ENCODE results near the gene DCANP1.

The DCANP1 gene

DNA sequence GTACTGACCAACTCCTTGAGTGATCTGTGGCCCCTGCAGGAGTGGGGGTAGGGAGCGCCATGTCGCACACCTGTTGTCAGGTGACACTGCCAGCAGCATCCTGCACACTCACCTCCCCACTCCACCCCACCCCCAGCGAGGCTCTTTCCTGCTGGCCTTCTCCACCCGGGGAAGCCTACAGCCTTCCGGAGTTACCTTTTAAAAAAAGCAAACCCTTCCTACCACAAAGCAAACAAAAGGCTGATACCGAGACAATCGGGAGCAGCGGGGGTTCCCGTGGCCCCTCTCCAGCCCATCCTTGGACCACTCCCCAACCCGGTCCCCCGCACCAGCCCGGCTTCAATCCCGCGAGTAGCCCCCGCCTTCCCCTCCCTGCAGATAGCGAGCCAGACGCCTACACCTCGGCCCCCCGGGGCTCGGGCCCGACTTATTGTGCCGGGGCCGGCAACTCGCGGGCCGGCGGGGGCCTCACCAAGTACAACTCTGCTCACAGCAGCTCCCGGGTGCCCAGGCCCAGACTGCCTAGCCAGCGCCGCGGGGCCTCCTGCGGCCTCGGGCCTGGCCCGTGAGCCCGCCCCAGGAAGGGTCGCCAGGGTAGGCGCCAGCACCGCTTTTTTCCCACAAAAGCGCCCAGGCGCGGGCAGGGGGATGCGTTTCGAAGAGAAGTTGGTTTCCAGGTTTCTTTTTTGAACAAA is 48.8 kb downstream of the DCANP1 start:
- ATAC-seq = peak; percentile 64

DNA sequence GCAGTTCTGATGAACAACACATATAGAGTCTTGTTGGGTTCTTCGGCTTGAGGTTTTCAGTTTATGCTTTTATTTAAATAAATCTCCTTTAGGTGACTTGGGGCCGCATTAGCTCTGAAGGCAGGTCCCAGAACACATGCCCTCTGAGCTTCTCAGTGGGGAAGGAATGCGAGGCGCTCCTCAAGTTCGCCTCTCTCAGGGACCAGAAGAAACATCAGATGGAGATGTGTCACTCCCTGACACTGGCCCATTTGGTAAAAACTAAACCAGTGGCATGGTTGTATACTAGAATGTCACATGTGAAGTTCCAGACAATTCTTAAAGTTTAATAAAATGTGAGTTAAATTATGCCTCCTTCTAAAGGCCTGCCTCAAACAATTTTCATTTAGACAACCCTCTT is 50.1 kb downstream of the DCANP1 start:
- Mint-ChIP-seq H3K36me3 (peaks cover 15% of the 10 kb centered on the region), H3K27ac (peak overlapping the region; percentile 91), H3K4me1 (peaks cover 64% of the 10 kb centered on the region)

More for the DNA sequence above, 48.8 kb downstream of the DCANP1 start:
- H3K9me3 Mint-ChIP-seq = no peaks in the 10 kb centered on the region
- H3K4me1 Mint-ChIP-seq = peaks cover 52% of the 10 kb centered on the region
- H3K27ac Mint-ChIP-seq = peak overlapping the region; percentile 91
- DNase-seq (ENCODE audit: low spot score in 2 of 2) = peak; percentile 18 to 69
- peaks cover 3% of the 10 kb centered on the region for H3K36me3 Mint-ChIP-seq
- peak overlapping the region; percentile 81 for H3K4me3 Mint-ChIP-seq

DNA sequence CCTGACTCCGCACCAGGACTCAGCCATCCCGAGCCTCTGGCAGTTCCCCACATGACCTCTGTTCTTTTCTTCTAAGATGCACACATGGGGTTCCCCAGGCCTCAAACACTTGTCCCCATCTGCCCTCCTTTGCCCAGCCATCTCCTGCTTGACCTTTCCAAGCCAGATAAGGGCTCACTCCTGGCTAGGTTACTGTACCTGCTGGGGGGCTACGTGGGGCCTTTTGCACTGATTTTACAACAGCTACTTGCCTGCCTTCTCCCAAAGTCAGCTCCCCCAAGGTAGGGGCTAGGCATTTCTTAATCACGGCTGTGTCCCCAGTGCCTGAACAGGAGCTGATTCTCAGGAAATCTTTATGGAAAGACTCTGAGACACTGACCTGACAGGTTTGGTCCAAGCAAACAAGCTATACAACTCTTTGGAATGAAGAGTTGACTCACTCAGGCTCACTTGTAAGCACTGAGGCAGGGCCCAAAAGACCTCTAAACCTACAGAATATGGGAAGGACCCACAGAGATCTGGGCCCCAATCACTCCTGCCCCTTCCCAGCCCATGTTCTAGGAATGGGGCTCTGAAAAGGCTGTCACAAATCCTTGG is 50.6 kb downstream of the DCANP1 start:
- H3K4me1 Mint-ChIP-seq = peaks cover 70% of the 10 kb centered on the region
- H3K4me3 Mint-ChIP-seq = no peak overlapping the region
- DNase-seq (ENCODE audit: low spot score in 2 of 2) = no peak
- no peak for ATAC-seq
- peaks cover 21% of the 10 kb centered on the region for H3K36me3 Mint-ChIP-seq
- H3K27ac Mint-ChIP-seq = no peak overlapping the region
- H3K9me3 Mint-ChIP-seq = no peaks in the 10 kb centered on the region

More for the DNA sequence above, 50.1 kb downstream of the DCANP1 start:
- peak overlapping the region; percentile 81 for H3K4me3 Mint-ChIP-seq
- H3K9me3 Mint-ChIP-seq = no peaks in the 10 kb centered on the region
- ATAC-seq (no peak), DNase-seq (ENCODE audit: low spot score in 2 of 2) (no peak)

DNA sequence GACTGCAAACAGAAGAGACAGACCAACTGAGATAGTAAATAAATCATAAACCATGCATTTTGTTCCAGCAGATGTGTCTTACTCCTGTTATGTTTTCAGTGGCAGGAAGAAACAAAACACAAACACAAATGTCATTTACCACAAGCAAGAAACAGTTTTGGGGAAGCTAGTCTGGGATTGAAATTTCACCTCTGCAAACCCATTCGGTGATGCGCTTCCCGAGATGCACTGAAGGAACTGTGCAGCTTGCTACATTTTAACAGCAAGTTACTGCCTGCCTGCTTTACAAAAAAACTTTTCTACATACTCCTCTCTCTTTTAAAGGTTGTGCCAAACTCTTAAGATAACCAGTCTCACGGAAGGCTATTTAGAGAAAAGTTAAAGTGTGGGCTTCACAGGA is 51.3 kb downstream of the DCANP1 start:
- Mint-ChIP-seq H3K4me3 (no peak overlapping the region), H3K27ac (no peak overlapping the region), H3K9me3 (no peaks in the 10 kb centered on the region), H3K4me1 (peaks cover 74% of the 10 kb centered on the region), H3K36me3 (peaks cover 23% of the 10 kb centered on the region)
- DNase-seq (ENCODE audit: low spot score in 2 of 2) = no peak
- no peak for ATAC-seq

DNA sequence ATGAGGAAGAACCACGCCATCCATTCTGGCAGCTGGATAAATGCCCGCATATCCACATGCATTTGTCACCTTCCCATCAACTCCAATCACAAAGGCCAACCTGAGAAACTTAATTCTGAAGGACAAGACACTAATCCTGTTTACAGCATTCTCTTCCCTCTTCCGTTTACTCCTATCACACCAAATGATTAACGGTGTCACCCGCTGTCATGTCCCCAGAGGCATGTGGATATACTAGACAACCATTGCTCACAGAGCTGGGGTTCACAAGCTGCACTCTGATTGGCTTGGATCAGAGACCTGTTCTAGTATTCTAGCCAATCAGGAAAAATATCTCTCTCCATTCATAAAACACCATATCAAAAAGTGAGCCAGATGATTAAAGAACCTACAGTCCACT is 51.7 kb downstream of the DCANP1 start:
- ATAC-seq = no peak
- Mint-ChIP-seq H3K36me3 (peaks cover 23% of the 10 kb centered on the region), H3K4me3 (no peak overlapping the region), H3K27ac (no peak overlapping the region), H3K4me1 (peaks cover 77% of the 10 kb centered on the region), H3K9me3 (no peaks in the 10 kb centered on the region)
- no peak for DNase-seq (ENCODE audit: low spot score in 2 of 2)

Data from stimulated activated effector memory CD8-positive, alpha-beta T cell treated with anti-CD3 and anti-CD28 coated beads, Interleukin-12 subunit alpha, Interleukin-12 subunit beta, amount 100 ng/mL, for 72 hours (primary cell).